Loucy (cell line): ENCODE results near the gene TUBB3.

Source experiments
- H2AFZ ChIP-seq: fragments of 200-600 bp; sonication (generic); 2 replicates; pipeline ENCODE4 v1.6.0; 2016; ENCODE audit warnings: antibody characterized with exemption, mild to moderate bottlenecking, low read length, moderate library complexity
- H3F3A ChIP-seq: fragments of 200-600 bp; 2 replicates; pipeline ENCODE4 v1.6.0; 2016; ENCODE audit warnings: antibody characterized with exemption, low read depth, mild to moderate bottlenecking
- H3K27me3 ChIP-seq: fragments of 200-600 bp; sonication (generic); 2 replicates; pipeline ENCODE4 v1.6.1; 2014; ENCODE audit warnings: low read length, mild to moderate bottlenecking; ENCODE audit not compliant: insufficient read depth, poor library complexity, severe bottlenecking
- H3K36me3 ChIP-seq: fragments of 200-600 bp; sonication (generic); 2 replicates; pipeline ENCODE4 v1.6.1; 2016; ENCODE audit warnings: low read length; ENCODE audit not compliant: insufficient read depth
- H3K4me1 ChIP-seq: fragments of 200-600 bp; sonication (generic); 2 replicates; pipeline ENCODE4 v1.5.1; 2014; ENCODE audit warnings: low read length, mild to moderate bottlenecking; ENCODE audit not compliant: insufficient read depth, poor library complexity, severe bottlenecking
- H3K4me2 ChIP-seq: fragments of 200-600 bp; sonication (generic); 2 replicates; pipeline ENCODE4 v1.6.0; 2014; ENCODE audit warnings: antibody characterized with exemption, low read length, low read depth, mild to moderate bottlenecking; ENCODE audit not compliant: poor library complexity, severe bottlenecking
- H3K4me3 ChIP-seq: fragments of 200-600 bp; sonication (generic); 2 replicates; pipeline ENCODE4 v1.5.1; 2014; ENCODE audit warnings: low read length, mild to moderate bottlenecking, mixed read lengths; ENCODE audit not compliant: poor library complexity, severe bottlenecking
- H3K79me2 ChIP-seq: fragments of 200-600 bp; sonication (generic); 2 replicates; pipeline ENCODE4 v1.6.1; 2014; ENCODE audit warnings: low read length; ENCODE audit not compliant: insufficient read depth
- H3K9ac ChIP-seq: fragments of 200-600 bp; sonication (generic); 2 replicates; pipeline ENCODE4 v1.6.0; 2014; ENCODE audit warnings: mild to moderate bottlenecking, low read depth, low read length, moderate library complexity; ENCODE audit not compliant: poor library complexity, severe bottlenecking
- H3K9me2 ChIP-seq: fragments of 200-600 bp; sonication (generic); replicated peaks from 2 replicates; pipeline ENCODE4 v1.6.1; 2016; ENCODE audit warnings: low read depth, low read length, mixed read lengths
- H3K9me3 ChIP-seq: fragments of 200-600 bp; sonication (generic); 2 replicates; pipeline ENCODE4 v1.6.1; 2014; ENCODE audit warnings: mild to moderate bottlenecking, antibody characterized with exemption, low read length, low read depth; ENCODE audit not compliant: insufficient read depth
- H4K20me1 ChIP-seq: fragments of 200-600 bp; sonication (generic); 2 replicates; pipeline ENCODE4 v1.6.0; 2014; ENCODE audit warnings: antibody characterized with exemption, low read length, mild to moderate bottlenecking; ENCODE audit not compliant: insufficient read depth, poor library complexity, severe bottlenecking
- EZH2phosphoT487 ChIP-seq: fragments of 200-600 bp; IDR thresholded peaks from 2 replicates; pipeline ENCODE4 v1.6.1; 2018; ENCODE audit warnings: antibody characterized with exemption, mild to moderate bottlenecking, moderate library complexity, borderline replicate concordance
- TF ChIP-seq, protein P1 (sequence below): fragments of 200-600 bp; sonication (generic); conservative IDR thresholded peaks from 2 replicates; pipeline ENCODE4 v1.5.1; 2014; ENCODE audit warnings: mild to moderate bottlenecking, antibody characterized with exemption, low read length

The TUBB3 gene

DNA sequence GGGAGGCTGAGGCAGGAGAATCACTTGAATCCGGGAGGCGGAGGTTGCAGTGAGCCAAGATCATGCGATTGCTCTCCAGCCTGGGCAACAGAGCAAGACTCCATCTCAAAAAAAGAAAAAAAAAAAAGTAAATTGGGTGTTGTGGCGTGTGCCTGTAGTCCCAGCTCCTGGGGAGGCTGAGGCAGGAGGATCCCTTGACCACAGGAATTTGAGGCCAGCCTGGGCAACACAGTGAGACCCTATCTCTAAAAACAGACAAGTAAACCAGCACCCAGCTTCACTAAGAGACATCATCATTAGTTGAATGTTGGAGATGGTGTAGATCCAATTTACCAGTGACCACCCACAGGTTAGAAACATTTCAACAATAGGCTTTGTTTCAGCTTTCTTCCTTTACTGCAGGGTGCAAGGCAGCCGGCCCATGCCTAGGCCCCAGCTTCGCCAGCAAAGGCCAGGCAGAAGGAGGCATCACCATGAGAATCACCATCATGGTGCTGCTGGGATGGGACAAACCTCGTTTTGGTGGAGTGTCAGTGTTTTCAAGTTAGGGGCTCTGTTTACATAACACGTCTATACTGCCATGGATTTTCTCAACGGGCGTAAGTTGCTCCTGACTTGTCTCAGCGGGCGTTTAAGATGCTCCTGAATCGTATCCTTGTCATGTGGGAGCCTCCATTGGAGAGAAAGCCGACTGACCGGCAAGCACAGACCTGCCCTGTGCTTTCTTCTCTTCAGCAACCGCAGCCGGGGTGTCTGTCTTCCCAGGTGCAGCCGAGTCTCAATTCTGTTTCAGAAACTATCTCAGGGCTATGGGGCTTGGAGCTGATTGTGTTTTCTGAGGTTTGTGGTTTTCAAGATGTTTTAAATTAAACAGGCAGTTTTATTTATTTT is 42.4 kb upstream of the TUBB3 start:
- H3K27me3 ChIP-seq = no peaks in the 10 kb centered on the region
- no peaks in the 10 kb centered on the region for H3F3A ChIP-seq
- peaks cover 30% of the 10 kb centered on the region for H3K79me2 ChIP-seq
- TF ChIP-seq EZH2phosphoT487 = no peak
- TF ChIP-seq, protein P1, sequence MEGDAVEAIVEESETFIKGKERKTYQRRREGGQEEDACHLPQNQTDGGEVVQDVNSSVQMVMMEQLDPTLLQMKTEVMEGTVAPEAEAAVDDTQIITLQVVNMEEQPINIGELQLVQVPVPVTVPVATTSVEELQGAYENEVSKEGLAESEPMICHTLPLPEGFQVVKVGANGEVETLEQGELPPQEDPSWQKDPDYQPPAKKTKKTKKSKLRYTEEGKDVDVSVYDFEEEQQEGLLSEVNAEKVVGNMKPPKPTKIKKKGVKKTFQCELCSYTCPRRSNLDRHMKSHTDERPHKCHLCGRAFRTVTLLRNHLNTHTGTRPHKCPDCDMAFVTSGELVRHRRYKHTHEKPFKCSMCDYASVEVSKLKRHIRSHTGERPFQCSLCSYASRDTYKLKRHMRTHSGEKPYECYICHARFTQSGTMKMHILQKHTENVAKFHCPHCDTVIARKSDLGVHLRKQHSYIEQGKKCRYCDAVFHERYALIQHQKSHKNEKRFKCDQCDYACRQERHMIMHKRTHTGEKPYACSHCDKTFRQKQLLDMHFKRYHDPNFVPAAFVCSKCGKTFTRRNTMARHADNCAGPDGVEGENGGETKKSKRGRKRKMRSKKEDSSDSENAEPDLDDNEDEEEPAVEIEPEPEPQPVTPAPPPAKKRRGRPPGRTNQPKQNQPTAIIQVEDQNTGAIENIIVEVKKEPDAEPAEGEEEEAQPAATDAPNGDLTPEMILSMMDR = no peak
- no peaks in the 10 kb centered on the region for H3K9me2 ChIP-seq
- no peaks in the 10 kb centered on the region for H3K4me1 ChIP-seq
- H3K4me2 ChIP-seq = no peak overlapping the region
- H4K20me1 ChIP-seq = peaks cover 6% of the 10 kb centered on the region
- no peak overlapping the region for H3K4me3 ChIP-seq
- no peak overlapping the region for H3K9ac ChIP-seq
- no peaks in the 10 kb centered on the region for H3K9me3 ChIP-seq
- peaks cover 18% of the 10 kb centered on the region; the same call in 1 of the 2 replicates for H3K36me3 ChIP-seq
- H2AFZ ChIP-seq = no peak overlapping the region

DNA sequence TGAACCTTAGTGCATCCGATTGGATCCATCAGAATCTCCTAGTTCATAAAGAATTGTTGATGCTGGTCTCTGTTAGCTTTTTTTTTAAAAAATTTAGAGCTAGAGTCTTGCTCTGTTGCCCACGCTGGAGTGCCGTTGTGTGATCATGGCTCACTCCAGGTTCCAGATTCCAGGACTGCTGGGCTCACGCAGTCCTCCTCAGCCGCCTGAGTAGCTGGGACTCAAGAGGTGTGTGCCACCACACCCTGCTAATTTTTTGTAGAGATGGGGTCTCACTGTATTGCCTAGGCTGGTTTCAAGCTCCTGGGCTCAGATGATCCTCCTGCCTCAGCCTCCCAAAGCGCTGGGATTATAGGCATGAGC is 41.8 kb upstream of the TUBB3 start:
- Histone ChIP-seq H3K79me2 (peaks cover 24% of the 10 kb centered on the region), H3K4me2 (no peak overlapping the region), H3K9me3 (no peaks in the 10 kb centered on the region), H3K9ac (no peak overlapping the region), H3K4me3 (no peak overlapping the region), H3K27me3 (no peaks in the 10 kb centered on the region), H4K20me1 (no peaks in the 10 kb centered on the region), H3K9me2 (no peaks in the 10 kb centered on the region), H3K4me1 (no peaks in the 10 kb centered on the region), H3K36me3 (peaks cover 18% of the 10 kb centered on the region; the same call in 1 of the 2 replicates), H2AFZ (no peak overlapping the region), H3F3A (no peaks in the 10 kb centered on the region)
- TF ChIP-seq EZH2phosphoT487 = no peak
- TF ChIP-seq, protein P1 = no peak

GRCh38 chr16:89883346-89884040 is 39.6 kb upstream of the TUBB3 start:
- Histone ChIP-seq H2AFZ (no peak overlapping the region), H4K20me1 (no peaks in the 10 kb centered on the region), H3K4me1 (no peaks in the 10 kb centered on the region), H3K4me3 (no peak overlapping the region), H3K9ac (no peak overlapping the region), H3K27me3 (no peaks in the 10 kb centered on the region), H3K79me2 (peaks cover 10% of the 10 kb centered on the region; the same call in 1 of the 2 replicates), H3K4me2 (no peak overlapping the region), H3K9me2 (no peaks in the 10 kb centered on the region), H3F3A (no peaks in the 10 kb centered on the region), H3K36me3 (peaks cover 29% of the 10 kb centered on the region; the same call in 1 of the 2 replicates), H3K9me3 (no peaks in the 10 kb centered on the region)
- TF ChIP-seq, protein P1 = no peak
- TF ChIP-seq EZH2phosphoT487 = no peak
